Measurements from ENCODE around the gene ARHGEF19.
A peak's percentile ranks its signal among the peaks of the same experiment; 100 is the strongest.
"Not testable (repeated sequence)": the region's sequence is repeated elsewhere in the genome, so short reads cannot be mapped to it uniquely, and the experiment has no call there.

Gene ARHGEF19

DNA sequence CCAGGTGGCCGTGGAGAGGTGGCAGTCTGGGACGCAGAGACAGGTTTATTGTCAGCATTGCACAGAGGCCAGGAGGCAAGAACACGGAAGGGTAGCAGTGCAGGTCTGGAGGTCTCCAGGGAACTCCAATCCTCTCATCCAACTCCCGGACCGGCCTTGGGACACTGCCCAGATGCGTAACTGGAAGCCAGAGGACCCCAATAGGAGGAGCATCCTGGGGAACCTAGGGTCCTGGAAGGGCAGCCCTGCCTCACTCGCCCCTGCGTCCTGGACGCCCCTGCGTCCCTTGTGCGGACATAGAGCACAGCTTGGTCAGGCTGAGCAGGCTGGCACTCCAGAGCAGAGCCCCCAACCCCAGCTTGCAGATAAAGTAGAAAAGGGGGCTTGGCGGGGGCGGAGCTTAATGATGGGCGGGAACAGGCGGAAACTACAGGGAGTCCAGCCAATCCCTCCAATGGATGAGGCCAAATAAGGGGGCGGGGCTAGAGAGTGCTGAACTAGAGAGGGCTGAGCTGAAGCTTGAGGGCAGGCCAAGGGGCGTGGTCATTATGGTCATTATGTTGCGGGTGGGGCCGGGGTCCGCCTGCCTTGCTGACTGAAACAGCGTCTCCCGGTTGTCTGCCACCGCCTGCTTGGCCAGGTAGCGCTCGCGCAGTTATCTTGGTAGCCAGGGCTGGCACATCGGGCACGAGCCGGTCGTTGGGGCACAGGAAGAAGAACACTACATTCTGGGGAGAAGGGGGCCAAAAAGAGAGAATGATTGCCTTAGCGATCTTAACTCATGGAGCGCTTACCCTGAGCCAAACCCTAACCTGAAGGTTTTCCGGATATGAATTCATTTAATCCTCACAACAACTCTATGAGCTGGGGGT lies 3.7 kb upstream of the ARHGEF19 start:
- Mint-ChIP-seq H3K4me3 (peak overlapping the region; percentile 88 to 93 (median 89)), H3K4me1 (peaks cover 15% of the 10 kb centered on the region), H3K36me3 (ENCODE audit: low read depth) (no peaks in the 10 kb centered on the region), H3K9me3 (no peaks in the 10 kb centered on the region), H3K27ac (peak overlapping the region; percentile 38 to 76 (median 48)), H3K27me3 (ENCODE audit: low read depth) (peaks cover 24% of the 10 kb centered on the region)
- TF ChIP-seq, protein P1, sequence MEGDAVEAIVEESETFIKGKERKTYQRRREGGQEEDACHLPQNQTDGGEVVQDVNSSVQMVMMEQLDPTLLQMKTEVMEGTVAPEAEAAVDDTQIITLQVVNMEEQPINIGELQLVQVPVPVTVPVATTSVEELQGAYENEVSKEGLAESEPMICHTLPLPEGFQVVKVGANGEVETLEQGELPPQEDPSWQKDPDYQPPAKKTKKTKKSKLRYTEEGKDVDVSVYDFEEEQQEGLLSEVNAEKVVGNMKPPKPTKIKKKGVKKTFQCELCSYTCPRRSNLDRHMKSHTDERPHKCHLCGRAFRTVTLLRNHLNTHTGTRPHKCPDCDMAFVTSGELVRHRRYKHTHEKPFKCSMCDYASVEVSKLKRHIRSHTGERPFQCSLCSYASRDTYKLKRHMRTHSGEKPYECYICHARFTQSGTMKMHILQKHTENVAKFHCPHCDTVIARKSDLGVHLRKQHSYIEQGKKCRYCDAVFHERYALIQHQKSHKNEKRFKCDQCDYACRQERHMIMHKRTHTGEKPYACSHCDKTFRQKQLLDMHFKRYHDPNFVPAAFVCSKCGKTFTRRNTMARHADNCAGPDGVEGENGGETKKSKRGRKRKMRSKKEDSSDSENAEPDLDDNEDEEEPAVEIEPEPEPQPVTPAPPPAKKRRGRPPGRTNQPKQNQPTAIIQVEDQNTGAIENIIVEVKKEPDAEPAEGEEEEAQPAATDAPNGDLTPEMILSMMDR (IDR thresholded peaks at IDR 0.05; ENCODE audit: unreplicated experiment in 3 of 3): no peak

DNA sequence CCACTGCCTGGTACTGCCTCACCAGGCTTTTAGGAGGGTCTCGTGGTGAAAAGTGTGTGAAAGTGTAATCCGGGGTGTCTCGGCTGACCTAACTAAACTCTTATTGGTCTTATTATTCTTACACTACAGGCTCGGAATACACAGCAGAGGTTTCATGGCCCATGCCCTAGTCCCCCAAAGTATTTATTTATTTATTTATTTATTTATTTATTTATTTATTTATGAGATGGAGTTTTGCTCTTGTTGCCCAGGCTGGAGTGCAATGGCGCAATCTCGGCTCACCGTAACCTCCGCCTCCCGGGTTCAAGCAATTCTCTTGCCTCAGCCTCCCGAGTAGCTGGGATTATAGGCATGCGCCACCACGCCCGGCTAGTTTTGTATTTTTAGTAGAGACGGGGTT lies 2.8 kb upstream of the ARHGEF19 start:
- peaks cover 20% of the 10 kb centered on the region for H3K27me3 Mint-ChIP-seq (ENCODE audit: low read depth)
- H3K36me3 Mint-ChIP-seq (ENCODE audit: low read depth); H3K9me3 Mint-ChIP-seq; H3K4me3 Mint-ChIP-seq; H3K27ac Mint-ChIP-seq: not testable (repeated sequence)
- peaks cover 18% of the 10 kb centered on the region for H3K4me1 Mint-ChIP-seq

- Mint-ChIP-seq H3K4me1 (peaks cover 24% of the 10 kb centered on the region), H3K27ac (peak overlapping the region in 1 of 3 experiments; percentile 30)
- H3K9me3 Mint-ChIP-seq: not testable (repeated sequence)
Observed at GRCh38 chr1:16213544-16213943, 1.1 kb upstream of the ARHGEF19 start.

GRCh38 chr1:16213013-16213412 lies 561 bp upstream of the ARHGEF19 start:
- Mint-ChIP-seq H3K4me3 (peak overlapping the region in 1 of 3 experiments; percentile 28), H3K27me3 (ENCODE audit: low read depth) (peaks cover 13% of the 10 kb centered on the region), H3K36me3 (ENCODE audit: low read depth) (no peaks in the 10 kb centered on the region), H3K27ac (peak overlapping the region in 2 of 3 experiments; percentile 30 to 67), H3K4me1 (peaks cover 24% of the 10 kb centered on the region), H3K9me3 (no peaks in the 10 kb centered on the region)
- TF ChIP-seq, protein P1 (IDR thresholded peaks at IDR 0.05; ENCODE audit: unreplicated experiment in 3 of 3): no peak

More at GRCh38 chr1:16213544-16213943, 1.1 kb upstream of the ARHGEF19 start:
- peaks cover 13% of the 10 kb centered on the region for H3K27me3 Mint-ChIP-seq (ENCODE audit: low read depth)
- H3K4me3 Mint-ChIP-seq; H3K36me3 Mint-ChIP-seq (ENCODE audit: low read depth): not testable (repeated sequence)

DNA sequence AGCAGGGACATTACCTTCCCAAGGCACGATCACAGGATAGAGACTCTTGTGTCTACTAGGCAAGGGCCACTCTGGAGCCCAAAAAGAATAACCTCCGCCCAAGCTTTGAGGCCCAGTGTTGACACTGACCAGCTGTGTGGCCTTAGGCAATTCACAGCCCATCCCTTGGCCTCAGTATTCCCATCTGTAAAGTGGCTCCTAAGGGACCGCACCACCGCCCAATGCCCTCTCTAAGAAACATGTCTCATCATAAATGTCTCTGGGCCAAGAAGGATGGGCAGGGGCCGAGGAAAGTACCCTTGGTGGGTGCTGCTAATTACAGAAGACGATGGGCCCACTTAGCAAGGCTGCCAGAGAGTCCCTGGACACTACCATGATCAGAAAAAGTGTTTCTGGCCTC lies 628 bp downstream of the ARHGEF19 start:
- Mint-ChIP-seq H3K27me3 (ENCODE audit: low read depth) (peaks cover 13% of the 10 kb centered on the region), H3K4me1 (peaks cover 22% of the 10 kb centered on the region), H3K9me3 (no peaks in the 10 kb centered on the region), H3K36me3 (ENCODE audit: low read depth) (no peaks in the 10 kb centered on the region), H3K4me3 (peak overlapping the region in 2 of 3 experiments; percentile 44 to 52), H3K27ac (peak overlapping the region in 2 of 3 experiments; percentile 27 to 45)
- TF ChIP-seq, protein P1 (IDR thresholded peaks at IDR 0.05; ENCODE audit: unreplicated experiment in 3 of 3): no peak

DNA sequence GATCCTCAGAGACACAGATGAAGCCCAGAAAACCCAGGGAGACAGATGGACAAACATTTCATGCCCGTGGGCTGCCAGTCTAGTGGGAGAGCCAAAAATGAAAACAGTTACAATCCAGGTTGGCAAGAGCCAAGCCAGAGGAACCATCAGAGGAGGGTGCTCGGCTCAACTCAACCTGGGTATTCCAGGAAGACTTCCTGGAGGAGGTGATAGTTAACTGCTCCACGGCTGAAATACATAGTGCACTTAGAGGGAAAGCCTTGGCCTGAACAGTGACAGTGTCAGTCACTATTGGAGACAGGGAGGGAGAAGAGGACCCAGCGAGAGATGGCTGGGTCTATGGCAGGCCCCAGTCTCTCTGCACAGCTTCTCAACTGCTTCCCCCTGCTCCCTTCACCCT lies 1.9 kb downstream of the ARHGEF19 start:
- H3K4me3 Mint-ChIP-seq: peak overlapping the region; percentile 6 to 39 (median 15)

More for the DNA sequence above, 1.9 kb downstream of the ARHGEF19 start:
- peaks cover 14% of the 10 kb centered on the region for H3K4me1 Mint-ChIP-seq
- no peaks in the 10 kb centered on the region for H3K9me3 Mint-ChIP-seq
- H3K36me3 Mint-ChIP-seq (ENCODE audit: low read depth): no peaks in the 10 kb centered on the region
- TF ChIP-seq, protein P1 (IDR thresholded peaks at IDR 0.05; ENCODE audit: unreplicated experiment in 3 of 3): no peak
- H3K27me3 Mint-ChIP-seq (ENCODE audit: low read depth): peaks cover 6% of the 10 kb centered on the region
- H3K27ac Mint-ChIP-seq: peak overlapping the region in 1 of 3 experiments; percentile 2
